ENCODE results near the gene PROM2. TPM values are rescaled to one million over a fixed set of nuclear protein-coding genes. Genes with fewer than 3 reads are reported as not detected.

Gene PROM2
- total RNA-seq, 1 donor from 2014 or later, result 22.1 TPM

DNA sequence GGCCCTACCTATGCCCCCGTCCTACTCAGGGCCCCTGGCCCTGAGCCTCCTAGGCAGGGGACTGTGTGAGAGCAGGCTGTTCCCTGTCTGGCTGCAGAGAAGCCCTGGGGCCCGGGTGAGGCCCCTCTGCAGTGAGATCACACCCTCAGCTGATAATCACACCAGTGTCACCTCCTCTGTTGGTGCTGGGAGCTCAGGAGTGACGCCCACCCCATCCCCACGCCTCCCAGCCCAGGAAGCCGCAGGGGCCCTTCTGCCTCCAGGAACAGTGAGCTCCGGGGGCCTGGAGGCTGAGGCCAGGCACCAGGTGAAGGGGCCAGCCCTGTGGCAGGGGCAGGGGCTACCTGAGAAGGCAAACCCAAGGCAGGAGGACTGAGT is 42.9 kb downstream of the PROM2 start:
- no peak overlapping the region for H3K4me3 Mint-ChIP-seq
- no peaks in the 10 kb centered on the region for H3K36me3 Mint-ChIP-seq
- H3K27ac Mint-ChIP-seq, result no peak overlapping the region
- TF ChIP-seq, protein P1, sequence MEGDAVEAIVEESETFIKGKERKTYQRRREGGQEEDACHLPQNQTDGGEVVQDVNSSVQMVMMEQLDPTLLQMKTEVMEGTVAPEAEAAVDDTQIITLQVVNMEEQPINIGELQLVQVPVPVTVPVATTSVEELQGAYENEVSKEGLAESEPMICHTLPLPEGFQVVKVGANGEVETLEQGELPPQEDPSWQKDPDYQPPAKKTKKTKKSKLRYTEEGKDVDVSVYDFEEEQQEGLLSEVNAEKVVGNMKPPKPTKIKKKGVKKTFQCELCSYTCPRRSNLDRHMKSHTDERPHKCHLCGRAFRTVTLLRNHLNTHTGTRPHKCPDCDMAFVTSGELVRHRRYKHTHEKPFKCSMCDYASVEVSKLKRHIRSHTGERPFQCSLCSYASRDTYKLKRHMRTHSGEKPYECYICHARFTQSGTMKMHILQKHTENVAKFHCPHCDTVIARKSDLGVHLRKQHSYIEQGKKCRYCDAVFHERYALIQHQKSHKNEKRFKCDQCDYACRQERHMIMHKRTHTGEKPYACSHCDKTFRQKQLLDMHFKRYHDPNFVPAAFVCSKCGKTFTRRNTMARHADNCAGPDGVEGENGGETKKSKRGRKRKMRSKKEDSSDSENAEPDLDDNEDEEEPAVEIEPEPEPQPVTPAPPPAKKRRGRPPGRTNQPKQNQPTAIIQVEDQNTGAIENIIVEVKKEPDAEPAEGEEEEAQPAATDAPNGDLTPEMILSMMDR (IDR thresholded peaks at IDR 0.05; ENCODE audit: unreplicated experiment), result no peak
- DNase-seq (ENCODE audit: low spot score in 2 of 2, unreplicated experiment in 2 of 2), result no peak
- H3K27me3 Mint-ChIP-seq (ENCODE audit: low read depth), result peaks cover 3% of the 10 kb centered on the region
- no peaks in the 10 kb centered on the region for H3K9me3 Mint-ChIP-seq
- H3K4me1 Mint-ChIP-seq, result peaks cover 12% of the 10 kb centered on the region

DNA sequence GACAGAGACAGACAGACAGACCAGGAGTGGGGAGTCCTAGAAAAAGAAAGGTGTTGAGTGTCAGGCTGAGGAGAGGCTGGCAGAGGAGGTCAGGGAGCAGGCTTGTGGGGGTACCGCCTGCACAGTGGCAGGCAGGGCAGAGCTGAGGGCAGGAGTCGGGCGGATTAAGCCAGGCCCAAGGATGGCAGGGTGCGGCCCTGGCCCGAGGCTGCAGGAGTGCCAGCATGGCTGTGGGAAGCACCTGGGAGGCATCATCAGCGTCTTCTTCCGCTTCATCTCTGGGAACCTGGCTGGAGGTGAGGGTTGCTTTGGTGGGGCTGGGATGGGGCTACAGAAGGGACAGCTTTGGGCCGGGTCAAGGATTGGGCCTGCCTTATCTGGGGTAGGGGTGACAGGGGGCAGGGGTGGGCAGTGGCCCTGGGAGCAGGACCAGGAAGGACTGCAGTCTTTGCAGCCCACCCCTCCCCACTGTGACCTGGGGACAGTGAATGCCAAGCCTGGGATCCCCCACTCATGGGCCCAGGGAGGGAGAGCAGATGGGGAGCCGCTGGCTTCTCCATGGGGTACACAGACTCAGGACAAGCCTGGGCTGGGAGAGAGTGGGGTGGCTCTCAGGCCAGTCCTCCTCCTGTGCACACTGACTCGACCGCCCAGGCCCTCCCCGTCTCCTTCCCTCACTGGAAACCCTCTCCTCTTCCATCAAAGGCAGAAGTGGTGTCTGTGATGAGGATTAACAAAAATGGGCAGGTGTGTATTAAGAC is 43.6 kb downstream of the PROM2 start:
- DNase-seq (ENCODE audit: low spot score in 2 of 2, unreplicated experiment in 2 of 2), result no peak
- H3K27me3 Mint-ChIP-seq (ENCODE audit: low read depth), result peaks cover 3% of the 10 kb centered on the region
- no peaks in the 10 kb centered on the region for H3K9me3 Mint-ChIP-seq
- H3K36me3 Mint-ChIP-seq, result no peaks in the 10 kb centered on the region
- no peak overlapping the region for H3K4me3 Mint-ChIP-seq
- peaks cover 12% of the 10 kb centered on the region for H3K4me1 Mint-ChIP-seq
- H3K27ac Mint-ChIP-seq, result no peak overlapping the region
- TF ChIP-seq, protein P1 (IDR thresholded peaks at IDR 0.05; ENCODE audit: unreplicated experiment), result no peak

DNA sequence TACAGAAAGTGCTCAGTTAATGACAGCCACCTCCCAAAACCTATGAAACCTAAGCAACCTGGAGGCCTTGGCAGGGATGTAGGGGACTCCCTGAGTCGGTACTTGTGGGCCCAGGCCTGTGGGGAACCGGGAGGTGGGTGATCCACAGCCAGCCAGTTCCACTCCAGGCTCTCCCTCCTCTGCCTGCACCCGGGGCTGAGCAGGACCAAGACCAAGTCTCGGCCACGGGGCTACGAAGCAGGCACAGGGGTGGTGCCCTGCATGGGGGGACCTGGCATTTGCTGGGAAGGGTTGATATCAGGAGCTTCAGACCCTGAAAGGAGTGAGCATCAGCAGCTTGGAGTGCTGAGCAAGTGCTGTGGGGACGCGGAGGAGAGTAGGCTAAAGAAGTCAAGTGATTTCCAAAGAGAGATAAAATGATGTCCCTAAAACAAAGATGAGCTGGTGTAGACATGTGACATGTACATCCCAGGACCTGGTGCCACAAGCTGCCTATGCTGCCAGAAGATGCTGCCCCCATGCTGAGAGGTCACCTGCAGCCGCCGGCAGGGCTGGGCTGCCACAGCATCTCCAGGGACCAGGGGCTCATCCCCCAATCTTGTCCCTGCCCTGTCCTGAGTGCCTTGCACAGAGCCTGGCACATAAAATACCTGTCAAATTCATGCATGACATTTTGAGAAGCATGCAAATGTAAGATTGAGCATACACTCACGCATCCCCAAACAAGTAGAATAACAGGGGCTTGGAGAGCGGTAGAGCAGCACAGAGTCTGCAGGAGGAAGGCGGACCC is 44.4 kb downstream of the PROM2 start:
- H3K27ac Mint-ChIP-seq, result no peak overlapping the region

DNA sequence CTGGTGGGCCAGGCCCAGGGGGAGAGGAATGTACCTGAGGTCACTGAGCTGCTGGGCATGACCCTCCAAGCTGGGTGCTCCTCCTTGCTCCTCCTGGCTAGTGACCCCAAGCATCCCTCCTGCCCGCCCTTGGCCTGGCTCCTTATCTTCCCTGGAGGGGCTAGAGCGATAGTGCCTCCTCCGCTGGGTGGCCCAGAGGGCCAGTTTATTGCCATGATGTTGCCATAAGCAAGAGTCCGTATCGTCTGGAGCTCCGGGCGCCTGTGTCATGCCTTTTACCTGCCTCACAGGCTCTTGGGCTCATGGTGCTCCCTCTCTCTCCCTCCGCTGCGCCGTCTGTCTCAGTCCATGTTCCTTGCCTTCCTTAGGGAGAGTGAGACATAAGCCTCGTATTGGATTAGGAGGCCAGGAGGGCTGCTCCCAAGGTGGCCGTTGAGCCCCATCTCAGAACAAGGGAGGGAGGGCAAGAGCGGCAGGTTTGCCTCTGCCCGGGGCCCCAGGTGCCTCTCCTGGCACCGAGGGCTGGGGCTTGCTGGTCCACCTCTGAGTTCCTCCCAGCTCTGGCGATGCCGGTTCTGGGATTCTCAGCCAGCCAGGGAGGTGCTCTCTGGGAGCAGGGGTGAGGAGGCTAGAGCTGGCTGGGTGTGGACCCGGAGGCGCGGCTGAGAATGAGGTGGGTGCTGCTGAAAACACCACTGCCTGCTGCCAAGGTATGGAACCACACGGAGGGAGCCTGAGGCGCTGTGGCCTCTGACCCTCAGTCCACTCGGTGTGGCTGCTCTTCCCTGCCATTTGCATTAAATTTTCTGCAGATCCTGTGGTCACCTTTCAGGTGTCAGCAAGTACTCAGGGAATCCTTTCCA is 45.5 kb downstream of the PROM2 start:
- Mint-ChIP-seq H3K27ac (no peak overlapping the region), H3K27me3 (ENCODE audit: low read depth) (peaks cover 3% of the 10 kb centered on the region), H3K4me1 (peaks cover 12% of the 10 kb centered on the region), H3K9me3 (no peaks in the 10 kb centered on the region), H3K36me3 (no peaks in the 10 kb centered on the region), H3K4me3 (no peak overlapping the region)
- TF ChIP-seq, protein P1 (IDR thresholded peaks at IDR 0.05; ENCODE audit: unreplicated experiment), result no peak
- DNase-seq (ENCODE audit: low spot score in 2 of 2, unreplicated experiment in 2 of 2), result no peak

More for the DNA sequence above, 44.4 kb downstream of the PROM2 start:
- Mint-ChIP-seq H3K4me3 (no peak overlapping the region), H3K4me1 (peaks cover 12% of the 10 kb centered on the region), H3K9me3 (no peaks in the 10 kb centered on the region), H3K27me3 (ENCODE audit: low read depth) (peaks cover 3% of the 10 kb centered on the region), H3K36me3 (no peaks in the 10 kb centered on the region)
- no peak for DNase-seq (ENCODE audit: low spot score in 2 of 2, unreplicated experiment in 2 of 2)
- TF ChIP-seq, protein P1 (IDR thresholded peaks at IDR 0.05; ENCODE audit: unreplicated experiment), result no peak

DNA sequence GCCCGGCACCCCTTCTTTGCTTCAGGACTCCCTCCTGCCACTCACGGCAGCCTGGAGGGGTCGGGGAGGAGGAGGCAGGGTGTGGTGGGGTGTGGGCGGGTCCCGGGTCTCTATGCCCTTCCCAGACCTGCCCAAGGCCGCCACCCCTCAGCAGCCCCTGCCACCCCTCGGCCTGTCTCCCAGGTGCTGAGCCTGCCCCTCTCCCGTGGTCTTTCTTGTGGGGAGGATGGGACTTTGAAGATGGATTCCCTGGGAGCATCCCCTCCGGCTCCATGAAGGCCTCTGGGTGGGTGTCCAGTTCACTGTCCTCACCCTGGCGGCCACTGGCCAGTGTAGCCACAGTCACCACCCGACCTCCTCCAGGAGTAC is 46.1 kb downstream of the PROM2 start:
- peaks cover 3% of the 10 kb centered on the region for H3K27me3 Mint-ChIP-seq (ENCODE audit: low read depth)
- peaks cover 10% of the 10 kb centered on the region for H3K4me1 Mint-ChIP-seq
- H3K4me3 Mint-ChIP-seq, result no peak overlapping the region
- no peak for DNase-seq (ENCODE audit: low spot score in 2 of 2, unreplicated experiment in 2 of 2)
- no peak overlapping the region for H3K27ac Mint-ChIP-seq
- H3K9me3 Mint-ChIP-seq, result no peaks in the 10 kb centered on the region
- TF ChIP-seq, protein P1 (IDR thresholded peaks at IDR 0.05; ENCODE audit: unreplicated experiment), result no peak
- H3K36me3 Mint-ChIP-seq, result no peaks in the 10 kb centered on the region
